ENCODE data around the gene BTF3. TPM values are rescaled to one million over a fixed set of nuclear protein-coding genes. Genes with fewer than 3 reads are reported as not detected.
A peak's percentile ranks its signal among the peaks of the same experiment; 100 is the strongest.
"Not testable (repeated sequence)": the region's sequence is repeated elsewhere in the genome, so short reads cannot be mapped to it uniquely, and the experiment has no call there.

BTF3 gene
- total and polyA plus RNA-seq, 2 experiments from 2014 or later = 506 to 1,148 TPM

GRCh38 chr5:73486119-73486899 is 11.9 kb upstream of the BTF3 start:
- Histone ChIP-seq H3K9me2 (ENCODE audit: insufficient read depth) (peaks cover 10% of the 10 kb centered on the region), H3K27me3 (ENCODE audit: insufficient read depth) (no peaks in the 10 kb centered on the region), H3K79me2 (replicated peaks; ENCODE audit: insufficient read depth) (no peaks in the 10 kb centered on the region), H2AFZ (no peak overlapping the region), H3K4me2 (peak overlapping the region; percentile 13), H3F3A (replicated peaks; ENCODE audit: low read depth) (peaks cover 6% of the 10 kb centered on the region; the same call in 1 of the 2 replicates), H3K36me3 (ENCODE audit: insufficient read depth) (no peaks in the 10 kb centered on the region), H4K20me1 (replicated peaks; ENCODE audit: insufficient read depth) (no peaks in the 10 kb centered on the region), H3K27ac (ENCODE audit: low read depth) (peak overlapping the region; percentile 89), H3K4me3 (peak overlapping the region; percentile 25), H3K4me1 (ENCODE audit: insufficient read depth) (peaks cover 23% of the 10 kb centered on the region)
- Mint-ChIP-seq H3K4me3 (peak overlapping the region; percentile 37), H3K9me3 (no peaks in the 10 kb centered on the region; the same call in 2 of the 3 replicates), H3K27ac (peak overlapping the region; percentile 98), H3K36me3 (ENCODE audit: low read depth) (peaks cover 3% of the 10 kb centered on the region; the same call in 2 of the 3 replicates), H3K4me1 (peaks cover 60% of the 10 kb centered on the region), H3K27me3 (ENCODE audit: insufficient read depth, low read depth, poor library complexity) (peaks cover 6% of the 10 kb centered on the region)
- DNase-seq (ENCODE audit: low spot score) = peak; percentile 64
- peak; percentile 72 for ATAC-seq
- TF ChIP-seq EZH2phosphoT487 (IDR thresholded peaks at IDR 0.05; ENCODE audit: unreplicated experiment) (no peak), NANOG (IDR thresholded peaks at IDR 0.05; ENCODE audit: borderline replicate concordance) (peak; percentile 71), POLR2AphosphoS5 (IDR thresholded peaks at IDR 0.05; ENCODE audit: low read depth) (0 out of 2 replicates have a peak, but pooled peaks have one; percentile 20)
- TF ChIP-seq, protein P1, sequence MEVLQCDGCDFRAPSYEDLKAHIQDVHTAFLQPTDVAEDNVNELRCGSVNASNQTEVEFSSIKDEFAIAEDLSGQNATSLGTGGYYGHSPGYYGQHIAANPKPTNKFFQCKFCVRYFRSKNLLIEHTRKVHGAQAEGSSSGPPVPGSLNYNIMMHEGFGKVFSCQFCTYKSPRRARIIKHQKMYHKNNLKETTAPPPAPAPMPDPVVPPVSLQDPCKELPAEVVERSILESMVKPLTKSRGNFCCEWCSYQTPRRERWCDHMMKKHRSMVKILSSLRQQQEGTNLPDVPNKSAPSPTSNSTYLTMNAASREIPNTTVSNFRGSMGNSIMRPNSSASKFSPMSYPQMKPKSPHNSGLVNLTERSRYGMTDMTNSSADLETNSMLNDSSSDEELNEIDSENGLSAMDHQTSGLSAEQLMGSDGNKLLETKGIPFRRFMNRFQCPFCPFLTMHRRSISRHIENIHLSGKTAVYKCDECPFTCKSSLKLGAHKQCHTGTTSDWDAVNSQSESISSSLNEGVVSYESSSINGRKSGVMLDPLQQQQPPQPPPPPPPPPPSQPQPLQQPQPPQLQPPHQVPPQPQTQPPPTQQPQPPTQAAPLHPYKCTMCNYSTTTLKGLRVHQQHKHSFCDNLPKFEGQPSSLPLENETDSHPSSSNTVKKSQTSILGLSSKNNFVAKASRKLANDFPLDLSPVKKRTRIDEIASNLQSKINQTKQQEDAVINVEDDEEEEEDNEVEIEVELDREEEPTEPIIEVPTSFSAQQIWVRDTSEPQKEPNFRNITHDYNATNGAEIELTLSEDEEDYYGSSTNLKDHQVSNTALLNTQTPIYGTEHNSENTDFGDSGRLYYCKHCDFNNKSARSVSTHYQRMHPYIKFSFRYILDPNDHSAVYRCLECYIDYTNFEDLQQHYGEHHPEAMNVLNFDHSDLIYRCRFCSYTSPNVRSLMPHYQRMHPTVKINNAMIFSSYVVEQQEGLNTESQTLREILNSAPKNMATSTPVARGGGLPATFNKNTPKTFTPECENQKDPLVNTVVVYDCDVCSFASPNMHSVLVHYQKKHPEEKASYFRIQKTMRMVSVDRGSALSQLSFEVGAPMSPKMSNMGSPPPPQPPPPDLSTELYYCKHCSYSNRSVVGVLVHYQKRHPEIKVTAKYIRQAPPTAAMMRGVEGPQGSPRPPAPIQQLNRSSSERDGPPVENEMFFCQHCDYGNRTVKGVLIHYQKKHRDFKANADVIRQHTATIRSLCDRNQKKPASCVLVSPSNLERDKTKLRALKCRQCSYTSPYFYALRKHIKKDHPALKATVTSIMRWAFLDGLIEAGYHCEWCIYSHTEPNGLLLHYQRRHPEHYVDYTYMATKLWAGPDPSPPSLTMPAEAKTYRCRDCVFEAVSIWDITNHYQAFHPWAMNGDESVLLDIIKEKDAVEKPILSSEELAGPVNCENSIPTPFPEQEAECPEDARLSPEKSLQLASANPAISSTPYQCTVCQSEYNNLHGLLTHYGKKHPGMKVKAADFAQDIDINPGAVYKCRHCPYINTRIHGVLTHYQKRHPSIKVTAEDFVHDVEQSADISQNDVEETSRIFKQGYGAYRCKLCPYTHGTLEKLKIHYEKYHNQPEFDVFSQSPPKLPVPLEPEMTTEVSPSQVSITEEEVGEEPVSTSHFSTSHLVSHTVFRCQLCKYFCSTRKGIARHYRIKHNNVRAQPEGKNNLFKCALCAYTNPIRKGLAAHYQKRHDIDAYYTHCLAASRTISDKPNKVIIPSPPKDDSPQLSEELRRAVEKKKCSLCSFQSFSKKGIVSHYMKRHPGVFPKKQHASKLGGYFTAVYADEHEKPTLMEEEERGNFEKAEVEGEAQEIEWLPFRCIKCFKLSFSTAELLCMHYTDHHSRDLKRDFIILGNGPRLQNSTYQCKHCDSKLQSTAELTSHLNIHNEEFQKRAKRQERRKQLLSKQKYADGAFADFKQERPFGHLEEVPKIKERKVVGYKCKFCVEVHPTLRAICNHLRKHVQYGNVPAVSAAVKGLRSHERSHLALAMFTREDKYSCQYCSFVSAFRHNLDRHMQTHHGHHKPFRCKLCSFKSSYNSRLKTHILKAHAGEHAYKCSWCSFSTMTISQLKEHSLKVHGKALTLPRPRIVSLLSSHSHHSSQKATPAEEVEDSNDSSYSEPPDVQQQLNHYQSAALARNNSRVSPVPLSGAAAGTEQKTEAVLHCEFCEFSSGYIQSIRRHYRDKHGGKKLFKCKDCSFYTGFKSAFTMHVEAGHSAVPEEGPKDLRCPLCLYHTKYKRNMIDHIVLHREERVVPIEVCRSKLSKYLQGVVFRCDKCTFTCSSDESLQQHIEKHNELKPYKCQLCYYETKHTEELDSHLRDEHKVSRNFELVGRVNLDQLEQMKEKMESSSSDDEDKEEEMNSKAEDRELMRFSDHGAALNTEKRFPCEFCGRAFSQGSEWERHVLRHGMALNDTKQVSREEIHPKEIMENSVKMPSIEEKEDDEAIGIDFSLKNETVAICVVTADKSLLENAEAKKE (CRISPR knock-in tag; IDR thresholded peaks at IDR 0.05) = peak; percentile 76

DNA sequence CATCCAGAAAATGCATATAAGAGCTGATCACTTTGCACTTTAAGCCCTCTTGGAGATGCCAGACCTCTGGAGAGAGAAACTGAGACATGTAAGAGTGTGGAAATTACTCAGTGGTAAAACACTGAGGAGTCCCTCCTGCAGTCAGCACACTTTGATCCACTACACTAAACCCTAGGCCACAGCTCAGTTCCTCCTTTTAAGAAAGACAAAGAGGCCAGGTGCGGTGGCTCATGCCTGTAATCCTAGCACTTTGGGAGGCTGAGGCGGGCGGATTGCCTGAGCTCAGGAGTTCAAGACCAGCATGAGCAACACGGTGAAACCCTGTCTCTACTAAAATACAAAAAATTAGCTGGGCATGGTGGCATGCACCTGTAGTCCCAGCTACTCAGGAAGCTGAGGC is 11.0 kb upstream of the BTF3 start:
- H4K20me1 ChIP-seq (replicated peaks; ENCODE audit: insufficient read depth); H3K79me2 ChIP-seq (replicated peaks; ENCODE audit: insufficient read depth); H3K9me3 Mint-ChIP-seq; H3F3A ChIP-seq (replicated peaks; ENCODE audit: low read depth); H3K36me3 Mint-ChIP-seq (ENCODE audit: low read depth); H3K27me3 ChIP-seq (ENCODE audit: insufficient read depth); H2AFZ ChIP-seq; H3K36me3 ChIP-seq (ENCODE audit: insufficient read depth); H3K9me2 ChIP-seq (ENCODE audit: insufficient read depth); H3K27me3 Mint-ChIP-seq (ENCODE audit: insufficient read depth, low read depth, poor library complexity): not testable (repeated sequence)
- Histone ChIP-seq H3K4me1 (ENCODE audit: insufficient read depth) (peaks cover 23% of the 10 kb centered on the region), H3K27ac (ENCODE audit: low read depth) (peak overlapping the region; percentile 89), H3K4me2 (peak overlapping the region; percentile 13), H3K4me3 (peak overlapping the region; percentile 6)
- H3K27ac Mint-ChIP-seq = peak overlapping the region; percentile 98
- peak; percentile 83 for ATAC-seq
- peaks cover 63% of the 10 kb centered on the region for H3K4me1 Mint-ChIP-seq
- peak; percentile 40 for DNase-seq (ENCODE audit: low spot score)
- peak overlapping the region; percentile 56 for H3K4me3 Mint-ChIP-seq
